ENCODE measurements around the gene SLC27A5.

GRCh38 chr19:58557221-58558065 lies 45.7 kb upstream of the SLC27A5 start:
- no peak for TF ChIP-seq POLR2AphosphoS5 (IDR thresholded peaks at IDR 0.05)
- TF ChIP-seq, protein P1, sequence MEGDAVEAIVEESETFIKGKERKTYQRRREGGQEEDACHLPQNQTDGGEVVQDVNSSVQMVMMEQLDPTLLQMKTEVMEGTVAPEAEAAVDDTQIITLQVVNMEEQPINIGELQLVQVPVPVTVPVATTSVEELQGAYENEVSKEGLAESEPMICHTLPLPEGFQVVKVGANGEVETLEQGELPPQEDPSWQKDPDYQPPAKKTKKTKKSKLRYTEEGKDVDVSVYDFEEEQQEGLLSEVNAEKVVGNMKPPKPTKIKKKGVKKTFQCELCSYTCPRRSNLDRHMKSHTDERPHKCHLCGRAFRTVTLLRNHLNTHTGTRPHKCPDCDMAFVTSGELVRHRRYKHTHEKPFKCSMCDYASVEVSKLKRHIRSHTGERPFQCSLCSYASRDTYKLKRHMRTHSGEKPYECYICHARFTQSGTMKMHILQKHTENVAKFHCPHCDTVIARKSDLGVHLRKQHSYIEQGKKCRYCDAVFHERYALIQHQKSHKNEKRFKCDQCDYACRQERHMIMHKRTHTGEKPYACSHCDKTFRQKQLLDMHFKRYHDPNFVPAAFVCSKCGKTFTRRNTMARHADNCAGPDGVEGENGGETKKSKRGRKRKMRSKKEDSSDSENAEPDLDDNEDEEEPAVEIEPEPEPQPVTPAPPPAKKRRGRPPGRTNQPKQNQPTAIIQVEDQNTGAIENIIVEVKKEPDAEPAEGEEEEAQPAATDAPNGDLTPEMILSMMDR (IDR thresholded peaks at IDR 0.05) = no peak

Measured in sigmoid colon (tissue), 4 donors.